ENCODE results near the gene ESPN.
"Not testable (repeated sequence)": the region's sequence is repeated elsewhere in the genome, so short reads cannot be mapped to it uniquely, and the experiment has no call there.

The ESPN gene

DNA sequence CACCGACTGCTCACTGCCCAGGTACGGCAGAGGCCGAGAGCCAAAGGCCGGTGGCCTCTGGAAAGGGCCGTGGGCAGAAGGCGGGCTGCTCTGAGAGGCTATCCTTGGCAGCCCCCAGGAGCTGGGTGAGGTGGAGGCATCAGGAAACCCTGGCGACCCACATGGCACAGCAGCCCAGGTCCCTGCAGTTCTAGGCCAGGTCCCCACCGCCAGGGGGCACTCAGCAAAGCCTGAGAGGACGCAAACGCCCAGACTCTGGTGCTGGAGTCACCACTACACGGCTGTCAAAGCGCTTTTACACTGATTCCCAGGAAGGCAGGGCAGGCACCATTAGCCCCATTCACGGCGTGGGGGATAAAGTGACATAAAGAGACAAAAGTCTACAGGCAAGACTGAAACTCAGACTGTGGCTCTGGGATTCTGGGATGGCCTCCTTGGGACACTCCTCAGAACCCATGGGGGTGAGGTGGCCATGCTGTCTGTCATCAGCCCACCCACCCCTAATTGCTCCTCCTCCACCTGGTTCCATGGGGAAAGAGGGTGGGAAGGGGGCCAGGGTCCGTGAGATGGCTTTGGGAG lies 61.9 kb downstream of the ESPN start:
- no peak for DNase-seq

DNA sequence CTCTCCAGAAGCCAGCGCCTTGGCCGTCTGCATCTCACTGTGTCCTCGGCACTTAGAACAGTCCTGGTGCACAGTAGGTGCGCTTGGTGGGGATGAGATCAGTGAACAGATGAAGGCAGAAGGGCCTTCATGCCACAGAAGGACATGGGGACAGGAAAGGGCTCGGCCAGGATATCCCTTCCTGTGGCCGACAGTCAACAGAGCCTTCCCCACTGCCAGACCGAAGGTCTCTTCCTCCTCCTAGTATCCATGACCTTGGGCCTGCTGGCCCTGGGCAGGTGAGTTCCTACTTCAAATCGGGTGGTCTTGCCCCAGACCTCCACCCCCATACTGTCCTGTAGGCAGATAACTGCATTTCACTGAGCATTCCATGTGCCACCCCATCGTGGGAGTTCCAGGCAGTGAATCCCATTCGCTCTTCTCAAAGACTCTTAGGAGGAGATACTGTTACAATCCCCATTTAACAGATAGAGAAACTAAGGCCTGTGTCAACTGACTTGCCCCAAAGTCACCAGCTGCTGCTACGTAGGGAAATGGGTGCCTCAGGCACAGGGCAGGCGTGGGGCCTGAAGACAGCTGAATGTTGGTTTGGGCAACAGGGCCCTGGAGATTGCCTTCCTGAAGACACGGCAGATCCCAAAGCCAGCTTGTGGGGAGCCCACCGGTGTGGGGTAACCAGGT lies 63.4 kb downstream of the ESPN start:
- DNase-seq = no peak

GRCh38 chr1:6488602-6489382 lies 64.2 kb downstream of the ESPN start:
- DNase-seq = no peak

GRCh38 chr1:6489383-6489765 lies 64.8 kb downstream of the ESPN start:
- no peak for DNase-seq

DNA sequence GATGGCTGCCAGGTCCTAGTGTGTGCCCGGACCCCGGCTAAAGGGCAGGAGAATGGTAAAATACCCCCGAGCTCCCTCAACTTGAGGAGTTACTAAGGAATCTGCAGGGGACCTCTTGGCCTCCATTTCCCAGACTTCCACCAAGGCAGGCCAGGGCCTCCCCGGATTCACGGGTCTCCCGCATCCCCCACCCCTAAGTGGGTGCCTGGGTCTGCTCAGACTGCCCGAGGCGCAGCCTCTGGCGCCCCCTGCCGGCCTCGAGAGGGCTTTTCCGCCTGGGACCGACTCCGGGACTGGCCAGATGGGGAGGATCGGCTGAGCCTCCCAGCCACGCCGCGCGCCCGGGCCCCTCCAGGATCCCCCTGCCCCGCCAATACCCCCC lies 65.2 kb downstream of the ESPN start:
- DNase-seq = no peak

- DNase-seq = no peak
Measured at GRCh38 chr1:6490181-6491080, 65.9 kb downstream of the ESPN start.

- DNase-seq = no peak
Measured at GRCh38 chr1:6491081-6491449, 66.5 kb downstream of the ESPN start.

- no peak for DNase-seq
Measured at GRCh38 chr1:6491480-6491962, 66.9 kb downstream of the ESPN start, which contains the start of gene PLEKHG5. PLEKHG5 (minus strand) TSS chr1:6491667; CDS start chr1:6477571, 14,096 bp downstream.

DNA sequence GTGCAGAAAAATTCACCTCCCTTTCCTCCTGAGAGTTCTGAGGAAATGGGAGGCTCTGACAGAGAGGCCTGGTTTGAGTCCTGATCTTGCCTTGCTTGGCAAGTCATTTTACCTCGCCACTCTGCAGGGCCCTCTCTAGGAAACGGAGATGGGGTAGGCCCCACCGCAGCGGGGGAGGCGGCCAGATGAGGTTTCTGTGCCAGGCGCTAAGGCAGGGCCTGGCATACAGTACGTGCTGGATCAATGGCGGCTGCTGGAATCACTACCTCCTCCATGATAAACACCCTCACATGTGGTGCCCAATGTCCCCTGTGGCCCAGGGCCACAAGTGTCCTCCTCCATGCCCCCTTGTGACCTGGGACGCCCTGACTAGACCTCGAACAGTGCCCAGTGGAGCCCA lies 67.4 kb downstream of the ESPN start:
- no peak for DNase-seq

DNA sequence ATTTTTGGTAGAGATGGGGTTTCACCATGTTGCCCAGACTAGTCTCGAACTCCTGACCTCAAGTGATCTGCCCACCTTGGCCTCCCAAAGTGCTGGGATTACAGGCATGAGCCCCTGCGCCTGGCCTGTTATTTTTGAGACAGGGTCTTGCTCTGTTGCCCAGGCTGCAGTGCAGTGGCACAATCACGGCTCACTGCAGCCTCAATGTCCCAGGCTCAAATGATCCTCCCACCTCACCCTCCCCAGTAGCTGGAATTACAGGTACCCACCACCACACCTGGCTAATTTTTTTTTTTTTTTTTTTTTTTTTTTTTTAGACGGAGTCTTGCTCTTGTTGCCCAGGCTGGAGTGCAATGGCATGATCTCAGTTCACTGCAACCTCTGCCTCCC lies 69.3 kb downstream of the ESPN start:
- DNase-seq = not testable (repeated sequence)

GRCh38 chr1:6494627-6495026 lies 70.1 kb downstream of the ESPN start:
- no peak for DNase-seq

GRCh38 chr1:6495041-6495441 lies 70.5 kb downstream of the ESPN start:
- DNase-seq = no peak

DNA sequence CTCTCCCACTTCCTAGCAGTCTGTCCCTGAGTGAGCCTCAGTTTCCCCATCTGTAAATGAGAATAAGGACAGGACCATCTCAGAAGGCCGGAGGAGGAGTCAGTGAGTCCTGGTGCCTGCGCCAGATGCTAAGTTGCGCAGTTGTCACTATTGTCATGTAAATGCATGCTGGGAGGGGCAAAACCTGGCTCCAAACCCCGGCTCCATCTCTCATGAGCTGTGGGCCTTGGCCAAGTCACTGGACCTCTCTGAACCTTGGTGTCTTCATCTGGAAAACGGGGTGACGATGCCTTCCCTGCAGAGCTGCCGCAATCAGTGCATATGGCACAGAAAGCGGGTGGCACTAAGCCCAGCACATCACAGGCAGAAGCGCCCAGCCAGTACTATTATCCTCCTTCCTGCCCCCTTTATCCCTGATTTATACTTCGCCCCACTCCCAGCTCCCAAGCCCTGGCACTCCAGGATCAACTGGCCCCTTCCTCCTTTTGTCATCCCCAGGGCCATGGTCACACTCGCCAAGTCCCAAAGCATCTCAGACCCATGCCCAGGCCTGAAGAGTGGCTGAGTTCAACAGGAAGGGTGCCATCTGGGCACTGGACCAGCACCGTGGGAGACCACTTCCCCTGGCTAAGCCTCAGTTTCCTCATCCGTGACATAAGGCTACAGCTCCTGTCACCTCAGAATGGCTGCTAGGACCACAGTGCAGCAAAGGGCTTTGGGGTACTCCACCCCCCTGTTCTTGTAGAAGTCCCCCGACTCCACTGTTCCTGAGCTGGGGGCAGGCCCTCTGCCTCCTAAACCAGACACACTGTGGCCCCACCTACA lies 71.2 kb downstream of the ESPN start:
- DNase-seq = no peak

DNA sequence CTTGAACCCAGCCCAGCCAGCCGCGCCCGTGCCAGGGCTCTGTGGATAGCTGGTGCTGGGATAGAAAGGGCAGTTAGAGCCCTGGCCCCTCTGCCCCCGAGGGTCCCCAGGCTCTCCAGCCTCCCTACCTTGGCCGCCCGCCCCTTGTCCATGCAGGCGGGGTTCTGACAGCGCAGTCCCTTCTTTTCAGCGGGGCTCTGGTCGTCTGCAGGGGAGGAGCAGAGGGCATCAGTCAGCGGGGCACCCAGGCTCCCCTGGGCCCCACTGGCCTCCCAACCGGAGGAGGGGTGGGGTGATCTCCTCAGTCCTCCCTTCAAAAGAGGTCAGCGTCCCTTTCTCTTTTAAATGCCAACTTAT lies 71.8 kb downstream of the ESPN start:
- no peak for DNase-seq

- no peak for DNase-seq
Measured at GRCh38 chr1:6496890-6497214, 72.3 kb downstream of the ESPN start.

DNA sequence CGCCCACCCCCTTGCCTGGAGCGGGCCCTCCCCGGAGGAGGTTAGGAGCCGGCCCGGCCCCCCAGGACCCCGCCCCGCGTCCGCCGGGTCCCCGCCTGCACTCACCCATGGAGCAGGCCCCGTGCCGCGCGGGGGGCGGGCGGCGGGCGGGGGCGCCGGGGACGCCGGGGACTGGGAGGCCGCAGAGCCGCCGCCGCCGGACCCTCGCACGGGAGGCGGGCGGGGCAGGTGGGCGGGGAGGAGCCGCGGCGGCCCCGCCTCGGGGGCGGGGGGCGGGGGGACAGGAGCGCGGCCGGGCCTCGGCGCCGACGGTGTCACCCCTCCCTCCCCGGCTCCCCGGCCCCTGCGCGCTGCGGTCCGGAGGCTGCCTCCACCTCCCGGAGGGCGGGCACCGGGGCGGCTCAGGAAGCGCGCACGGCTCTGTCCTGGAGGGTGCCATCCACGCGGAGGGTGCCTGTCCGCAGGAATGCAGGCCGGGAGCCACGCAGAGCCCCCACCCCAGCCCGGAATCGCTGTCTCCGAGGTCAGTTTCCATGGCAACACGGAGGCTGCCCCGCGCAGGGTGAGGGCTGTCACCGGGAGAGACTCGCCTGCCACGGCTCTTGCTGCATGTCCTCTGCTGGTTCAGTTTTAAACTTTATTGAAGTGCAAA lies 72.8 kb downstream of the ESPN start:
- no peak for DNase-seq

DNA sequence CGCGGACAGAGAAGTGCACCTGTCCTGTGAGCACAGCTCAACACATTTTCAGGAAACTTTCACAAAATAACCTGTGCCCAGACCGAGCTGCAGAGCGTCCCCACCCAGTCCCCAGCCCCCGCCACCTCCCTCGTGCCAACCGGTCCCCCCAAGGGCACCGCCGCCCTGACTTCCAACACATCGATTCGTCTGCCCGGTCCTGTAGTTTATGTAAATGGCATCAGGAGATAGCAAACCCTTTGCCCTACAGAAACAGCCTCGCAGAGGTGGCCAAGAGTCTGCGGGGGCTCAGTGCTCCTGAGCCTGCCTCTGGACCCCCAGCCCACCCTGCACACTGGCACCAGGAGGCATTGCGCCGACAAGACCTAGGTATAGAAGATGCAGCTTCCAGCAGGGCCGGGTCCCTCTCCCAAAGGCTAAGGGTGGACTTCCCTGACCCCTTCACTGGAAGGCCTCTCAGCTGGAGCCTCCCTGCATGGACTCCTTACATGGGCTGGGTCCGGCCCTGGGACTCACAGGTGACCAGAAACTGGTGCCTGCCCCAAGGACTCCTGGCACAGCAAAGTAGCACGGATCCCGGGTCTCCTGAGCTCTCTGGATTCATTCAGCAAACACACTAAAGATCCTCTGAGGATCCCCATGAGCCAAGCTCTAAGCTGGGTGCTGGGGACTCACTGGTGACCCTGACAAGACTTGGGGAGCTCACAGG lies 73.4 kb downstream of the ESPN start:
- no peak for DNase-seq

DNA sequence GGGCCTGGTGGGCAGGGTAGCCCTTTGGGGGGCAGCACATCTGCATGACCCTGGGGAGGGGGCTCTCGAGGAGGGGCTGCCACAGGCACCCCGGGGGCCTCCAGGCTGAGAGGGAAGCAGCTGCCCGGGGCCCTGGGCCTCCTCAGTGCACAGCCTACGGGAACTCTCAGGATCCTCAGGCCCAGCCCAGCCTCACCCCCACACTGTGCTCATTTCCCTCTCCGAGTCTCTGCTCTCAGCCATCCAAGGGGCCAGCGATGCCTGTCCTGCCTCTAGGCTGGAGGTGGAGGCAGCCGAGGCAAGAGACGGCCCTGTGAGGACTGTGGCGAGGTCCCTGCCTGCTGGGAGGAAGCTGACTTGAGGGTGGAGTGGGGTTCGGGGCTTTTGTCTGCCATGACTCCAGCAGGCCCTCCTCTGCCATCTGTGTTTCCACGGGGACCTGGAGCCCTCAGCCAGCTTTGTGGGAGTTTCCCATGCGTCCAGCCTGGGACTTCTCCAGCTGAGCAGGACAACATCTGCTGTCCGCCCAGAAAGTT lies 74.1 kb downstream of the ESPN start:
- DNase-seq = no peak

DNA sequence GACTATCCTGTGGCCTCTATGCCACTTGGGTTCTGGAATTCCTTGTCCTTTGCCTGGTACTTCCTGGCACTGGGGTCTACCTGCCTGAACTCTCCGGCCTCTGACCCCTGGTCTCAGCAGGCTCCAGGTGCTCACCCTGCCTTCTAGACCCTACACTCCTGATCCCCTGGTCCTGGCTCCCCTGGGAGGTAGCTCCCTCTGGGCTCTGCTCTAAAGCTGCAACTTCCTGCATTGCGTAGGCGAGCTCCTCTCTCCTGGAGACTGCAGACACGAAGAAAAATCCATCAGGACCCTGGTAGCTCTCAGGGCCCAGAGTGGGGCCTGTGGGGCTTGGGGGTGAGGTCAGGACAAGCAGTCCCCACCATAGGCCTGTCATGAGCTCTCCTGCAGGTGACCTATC lies 74.7 kb downstream of the ESPN start:
- no peak for DNase-seq

DNA sequence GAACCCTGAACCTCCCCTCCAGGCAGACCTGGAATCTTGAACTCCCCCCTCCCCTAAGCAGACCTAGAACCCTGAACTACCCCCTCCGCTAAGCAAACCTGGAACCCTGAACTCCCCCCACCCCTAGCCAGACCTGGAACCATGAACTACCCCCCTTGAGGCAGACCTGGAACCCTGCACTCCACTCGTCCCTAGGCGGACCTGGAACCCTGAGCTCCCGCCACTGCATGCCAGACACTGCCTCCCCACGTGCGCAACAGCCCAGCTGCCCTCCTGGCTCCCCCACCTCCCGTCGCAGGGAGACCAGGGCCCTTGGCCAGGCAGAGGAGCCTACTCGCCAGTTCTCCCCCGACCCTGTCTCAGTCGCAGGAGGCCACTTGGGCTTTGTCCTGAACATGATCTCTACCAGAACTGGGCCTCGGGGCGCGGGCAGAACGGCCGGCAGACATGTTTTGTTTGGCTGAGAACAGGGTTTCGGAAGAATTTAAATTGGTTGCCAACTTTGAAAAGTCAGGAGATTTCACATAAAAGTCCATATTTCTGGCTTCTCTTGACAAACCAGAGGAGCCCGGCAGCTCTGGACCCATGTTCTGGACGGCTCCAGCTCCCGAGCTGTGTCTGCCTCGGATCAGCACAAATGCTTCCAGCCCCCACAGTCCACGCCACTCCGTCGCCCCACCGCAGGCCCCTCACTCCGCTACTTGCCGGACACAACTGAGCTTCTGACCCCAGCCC lies 76.1 kb downstream of the ESPN start:
- no peak for DNase-seq

Measured in NCI-H2107 (cell line).